Transverse colon (tissue), 4 donors: ENCODE data around the gene RNF26.

Experiments used
- POLR2A ChIP-seq: fragments of 450-650 bp; IDR thresholded peaks from one replicate; pipeline ENCODE4 v1.6.1; 2016; ENCODE audit warnings: antibody characterized with exemption, mild to moderate bottlenecking, moderate library complexity
- POLR2AphosphoS5 ChIP-seq, 3 donors: sonication (generic); formaldehyde crosslinking; IDR thresholded peaks; one replicate each; pipeline ENCODE4 v1.6.1; 2016; ENCODE audit warnings: antibody characterized with exemption in 3 of 3
- TF ChIP-seq, protein P1 (sequence below), 5 experiments: fragments of 200-600 bp in 3 of 5; fragments of 450-650 bp in 2 of 5; sonication (generic) in 3 of 5; IDR thresholded peaks; 1 replicate in 2 of 5; 2 replicates in 3 of 5; pipeline ENCODE4 v1.5.1; 2016 to 2017; ENCODE audit warnings: antibody characterized with exemption in 5 of 5, inconsistent platforms in 3 of 5, mild to moderate bottlenecking in 2 of 5, moderate library complexity in 1 of 5

DNA sequence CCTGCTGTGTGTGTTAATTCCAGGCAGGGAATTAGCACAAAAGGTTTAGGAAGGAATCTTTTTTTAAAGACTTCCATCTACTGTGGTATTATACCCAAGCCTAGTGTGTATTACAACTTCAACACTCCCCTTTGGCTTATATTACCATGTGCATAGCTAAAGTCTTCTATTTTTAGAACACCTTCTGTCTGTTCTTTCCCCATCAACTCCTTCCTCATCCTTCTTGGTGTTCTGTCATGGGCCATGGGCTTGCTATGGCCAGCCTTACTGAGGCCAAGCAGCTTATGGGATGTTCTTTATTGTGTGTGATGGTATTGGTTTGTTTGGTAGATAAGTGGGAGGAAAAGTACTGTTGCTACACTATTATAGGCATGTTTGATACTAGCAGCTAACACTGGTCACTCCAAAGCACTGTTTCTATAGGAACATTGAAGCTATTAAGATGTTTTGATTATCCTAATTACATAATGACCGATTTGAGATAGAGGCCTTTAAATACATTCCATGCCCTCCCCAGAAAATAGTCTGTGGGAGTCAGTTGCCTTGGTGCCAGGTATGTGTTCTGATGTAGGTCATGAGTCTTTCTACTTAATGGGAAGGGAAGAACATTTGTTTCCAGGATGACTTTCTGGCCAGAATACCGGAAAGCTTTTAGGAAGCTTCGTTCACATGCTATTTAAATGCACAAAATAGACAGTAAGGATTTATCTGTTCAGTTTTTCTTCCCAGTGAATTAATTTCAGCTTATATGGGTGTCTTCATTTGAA, 33.9 kb upstream of the RNF26 start:
- TF ChIP-seq, protein P1, sequence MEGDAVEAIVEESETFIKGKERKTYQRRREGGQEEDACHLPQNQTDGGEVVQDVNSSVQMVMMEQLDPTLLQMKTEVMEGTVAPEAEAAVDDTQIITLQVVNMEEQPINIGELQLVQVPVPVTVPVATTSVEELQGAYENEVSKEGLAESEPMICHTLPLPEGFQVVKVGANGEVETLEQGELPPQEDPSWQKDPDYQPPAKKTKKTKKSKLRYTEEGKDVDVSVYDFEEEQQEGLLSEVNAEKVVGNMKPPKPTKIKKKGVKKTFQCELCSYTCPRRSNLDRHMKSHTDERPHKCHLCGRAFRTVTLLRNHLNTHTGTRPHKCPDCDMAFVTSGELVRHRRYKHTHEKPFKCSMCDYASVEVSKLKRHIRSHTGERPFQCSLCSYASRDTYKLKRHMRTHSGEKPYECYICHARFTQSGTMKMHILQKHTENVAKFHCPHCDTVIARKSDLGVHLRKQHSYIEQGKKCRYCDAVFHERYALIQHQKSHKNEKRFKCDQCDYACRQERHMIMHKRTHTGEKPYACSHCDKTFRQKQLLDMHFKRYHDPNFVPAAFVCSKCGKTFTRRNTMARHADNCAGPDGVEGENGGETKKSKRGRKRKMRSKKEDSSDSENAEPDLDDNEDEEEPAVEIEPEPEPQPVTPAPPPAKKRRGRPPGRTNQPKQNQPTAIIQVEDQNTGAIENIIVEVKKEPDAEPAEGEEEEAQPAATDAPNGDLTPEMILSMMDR (IDR thresholded peaks at IDR 0.05) = no peak
- TF ChIP-seq POLR2AphosphoS5 (IDR thresholded peaks at IDR 0.05) (no peak), POLR2A (no peak)
